Stimulated activated CD8-positive, alpha-beta memory T cell treated with anti-CD3 and anti-CD28 coated beads, Interleukin-12 subunit alpha, Interleukin-12 subunit beta, amount 100 ng/mL, for 4 hours (primary cell): ENCODE measurements around the gene RPL36.
A peak's percentile ranks its signal among the peaks of the same experiment; 100 is the strongest.
"Not testable (repeated sequence)": the region's sequence is repeated elsewhere in the genome, so short reads cannot be mapped to it uniquely, and the experiment has no call there.

Experiments used
- DNase-seq: peaks from one replicate; pipeline ENCODE4 v3.0.0-alpha.2; 2020; ENCODE audit warnings: low read depth

RPL36 gene

DNA sequence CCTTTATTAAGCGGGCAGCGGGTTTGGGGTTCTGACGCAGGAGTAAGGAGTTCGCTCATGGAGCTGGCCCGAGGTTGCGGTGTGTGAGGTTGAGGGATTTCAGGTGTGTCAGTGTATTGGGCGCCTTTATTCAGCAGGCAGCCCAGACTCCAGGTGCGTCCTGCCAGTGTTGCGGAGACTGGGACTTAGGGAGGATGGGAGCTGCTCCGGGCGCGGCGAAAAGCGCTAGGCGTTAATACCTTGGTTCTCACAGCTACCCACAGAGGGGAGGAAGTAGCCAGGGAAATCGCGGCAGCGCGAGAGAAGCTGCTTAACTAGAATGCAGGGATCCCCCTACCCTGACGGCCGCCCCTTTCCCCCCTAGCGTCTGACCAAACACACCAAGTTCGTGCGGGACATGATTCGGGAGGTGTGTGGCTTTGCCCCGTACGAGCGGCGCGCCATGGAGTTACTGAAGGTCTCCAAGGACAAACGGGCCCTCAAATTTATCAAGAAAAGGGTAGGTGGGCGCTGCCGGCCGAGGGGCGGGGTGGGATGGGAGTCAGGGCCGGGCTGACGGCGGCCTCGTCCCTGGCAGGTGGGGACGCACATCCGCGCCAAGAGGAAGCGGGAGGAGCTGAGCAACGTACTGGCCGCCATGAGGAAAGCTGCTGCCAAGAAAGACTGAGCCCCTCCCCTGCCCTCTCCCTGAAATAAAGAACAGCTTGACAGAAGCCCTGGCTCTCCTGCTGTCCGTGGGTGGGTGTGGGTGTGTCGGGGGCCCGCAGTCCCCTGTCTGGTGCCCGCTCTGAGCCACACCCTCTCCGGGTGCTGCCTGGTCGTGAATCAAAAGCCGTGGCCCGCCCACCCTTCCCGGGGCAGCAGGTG, 1.1 kb downstream of the RPL36 start:
- peak; percentile 57 for DNase-seq

DNA sequence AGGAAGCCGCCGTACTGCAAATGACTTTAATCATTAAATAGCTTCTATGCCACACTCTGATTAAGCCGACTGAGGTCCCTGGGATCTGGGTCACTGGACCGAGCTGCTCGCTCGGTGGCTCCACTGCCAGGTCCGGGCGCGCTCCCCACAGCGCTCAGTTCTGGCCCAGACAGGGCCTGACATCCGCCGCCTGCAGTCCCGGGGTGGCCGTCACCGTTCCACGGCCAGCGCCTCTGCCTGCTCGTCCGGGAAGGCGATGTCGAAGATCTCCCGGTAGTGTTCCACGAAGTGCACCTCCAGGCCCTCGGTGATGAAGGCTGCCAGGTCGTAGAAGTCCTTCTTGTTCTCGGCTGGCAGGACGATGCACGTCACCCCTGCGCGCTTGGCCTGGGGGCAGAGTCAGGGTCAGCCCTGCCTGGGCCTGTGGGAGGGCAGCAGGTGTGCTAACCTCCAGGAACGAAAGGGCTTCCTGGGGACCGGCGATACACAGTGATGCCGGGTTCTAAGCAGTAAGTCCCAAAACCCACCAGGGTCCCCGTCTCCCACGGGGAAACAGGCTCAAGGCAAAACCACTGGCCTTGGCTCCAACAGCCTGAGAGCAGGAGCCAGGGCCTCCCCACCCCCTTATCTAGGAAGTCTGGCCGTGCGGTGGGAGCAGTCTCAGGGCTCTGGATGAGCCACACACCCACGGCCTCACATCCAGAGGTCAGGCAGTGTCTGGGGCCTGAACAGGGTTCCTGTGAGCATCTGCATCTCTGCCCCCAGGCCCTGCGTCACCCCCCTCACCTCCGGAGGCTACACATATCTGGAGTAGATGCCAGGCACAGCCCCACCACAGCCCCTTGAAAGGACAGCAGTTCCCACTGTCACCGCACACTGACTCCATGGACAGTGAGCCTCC, 2.0 kb downstream of the RPL36 start:
- no peak for DNase-seq

DNA sequence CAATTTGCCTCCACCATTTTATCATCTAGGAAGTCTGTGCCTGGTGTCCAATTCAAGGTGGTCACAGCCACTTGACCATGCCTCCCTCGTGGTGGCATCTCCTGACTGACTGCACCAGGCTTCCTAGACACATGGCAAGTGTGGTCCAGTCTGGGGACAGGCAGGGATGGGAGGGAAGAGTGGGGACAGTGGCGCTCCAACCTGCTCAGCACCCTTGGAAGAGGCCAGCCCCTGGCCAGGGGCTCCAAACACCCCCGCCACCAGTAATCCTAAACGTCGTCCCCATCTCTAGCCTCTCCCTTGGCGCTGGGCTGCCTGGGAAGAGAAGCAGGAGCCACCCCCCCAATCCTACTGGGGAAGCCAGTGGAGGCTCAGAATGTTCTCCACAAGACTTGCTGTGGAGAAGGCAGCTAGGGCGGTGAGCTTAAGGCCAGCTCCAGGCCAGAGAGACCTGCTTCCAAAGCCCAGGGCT, 2.7 kb downstream of the RPL36 start:
- DNase-seq = no peak

DNA sequence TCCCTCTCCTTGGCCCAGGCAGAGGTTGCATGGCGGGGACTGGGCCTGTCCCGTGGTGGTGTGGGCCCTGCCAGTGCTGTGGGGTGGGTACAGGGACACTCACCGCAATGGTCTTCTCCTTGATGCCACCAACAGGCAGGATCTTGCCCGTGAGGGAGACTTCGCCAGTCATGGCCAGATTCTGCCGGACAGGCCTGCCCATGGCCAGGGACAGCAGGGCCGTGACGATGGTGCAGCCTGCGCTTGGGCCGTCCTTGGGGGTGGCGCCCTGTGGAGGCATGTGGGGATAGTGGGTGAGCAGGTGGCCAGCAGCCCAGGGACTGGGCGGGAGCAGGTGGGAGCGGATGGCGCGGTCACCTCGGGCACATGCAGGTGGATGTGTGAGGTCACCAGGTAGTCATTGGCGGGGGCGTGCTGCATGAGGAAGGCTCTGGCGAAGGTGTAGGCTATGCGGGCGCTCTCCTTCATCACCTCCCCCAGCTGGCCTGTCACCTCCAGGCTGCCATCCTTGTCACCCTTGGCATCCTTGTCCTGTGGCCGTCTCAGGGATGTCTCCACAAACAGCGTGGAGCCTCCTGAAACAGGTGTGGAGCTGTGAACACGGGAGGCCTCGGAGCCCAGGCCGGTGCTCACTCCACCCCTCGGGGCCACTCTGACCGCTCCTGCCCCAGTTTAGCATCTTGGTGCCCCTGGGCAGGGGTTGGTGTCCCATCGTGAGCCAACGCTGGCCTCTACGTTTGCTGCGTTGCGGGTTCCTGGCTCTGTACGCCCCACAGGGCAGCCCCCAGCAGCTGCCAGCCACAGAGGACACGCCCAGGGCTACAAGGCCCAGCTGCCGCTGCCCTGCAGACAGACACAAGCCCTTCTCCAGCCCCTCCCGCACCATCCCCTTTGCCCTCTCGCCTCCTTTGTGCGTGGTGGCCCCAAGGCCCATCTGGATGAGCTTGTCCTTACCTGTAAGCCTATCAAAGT, 3.4 kb downstream of the RPL36 start:
- no peak for DNase-seq

DNA sequence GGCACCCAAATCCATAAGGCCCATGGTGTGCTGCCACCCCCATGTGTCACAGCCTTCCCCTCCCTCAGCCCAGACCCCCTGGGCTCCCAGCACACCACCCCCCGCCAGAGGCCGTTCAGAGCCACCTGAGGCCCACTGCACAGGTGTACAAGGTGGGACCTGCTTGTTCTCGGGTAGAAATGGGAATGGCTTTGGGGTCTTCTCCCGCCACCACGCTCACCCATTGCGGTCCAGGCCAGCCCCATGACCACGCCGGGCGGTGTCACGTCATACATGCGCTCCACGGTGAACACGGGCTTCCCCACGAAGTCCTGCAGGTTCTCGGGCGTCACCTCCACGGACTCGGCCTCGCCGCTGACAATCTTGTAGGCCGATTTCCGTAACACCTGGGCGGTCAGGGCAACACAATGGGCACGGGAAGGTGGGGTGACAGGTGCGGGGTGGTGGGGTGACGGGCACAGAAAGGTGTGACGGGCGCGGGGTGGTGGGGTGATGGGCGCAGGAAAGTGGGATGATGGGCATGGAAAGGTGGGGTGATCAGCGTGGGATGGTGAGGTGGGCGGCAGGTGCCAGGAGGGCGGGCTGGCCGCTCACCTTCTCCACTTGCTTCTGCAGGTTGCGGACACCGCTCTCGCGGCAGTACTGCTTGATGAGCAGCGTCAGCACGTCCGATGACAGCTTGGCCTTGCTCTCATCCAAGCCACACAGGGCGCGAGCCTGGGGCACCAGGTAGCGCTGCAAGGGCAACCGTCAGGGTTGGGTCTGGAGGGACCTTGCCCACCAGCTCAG, 4.3 kb downstream of the RPL36 start:
- DNase-seq = no peak

DNA sequence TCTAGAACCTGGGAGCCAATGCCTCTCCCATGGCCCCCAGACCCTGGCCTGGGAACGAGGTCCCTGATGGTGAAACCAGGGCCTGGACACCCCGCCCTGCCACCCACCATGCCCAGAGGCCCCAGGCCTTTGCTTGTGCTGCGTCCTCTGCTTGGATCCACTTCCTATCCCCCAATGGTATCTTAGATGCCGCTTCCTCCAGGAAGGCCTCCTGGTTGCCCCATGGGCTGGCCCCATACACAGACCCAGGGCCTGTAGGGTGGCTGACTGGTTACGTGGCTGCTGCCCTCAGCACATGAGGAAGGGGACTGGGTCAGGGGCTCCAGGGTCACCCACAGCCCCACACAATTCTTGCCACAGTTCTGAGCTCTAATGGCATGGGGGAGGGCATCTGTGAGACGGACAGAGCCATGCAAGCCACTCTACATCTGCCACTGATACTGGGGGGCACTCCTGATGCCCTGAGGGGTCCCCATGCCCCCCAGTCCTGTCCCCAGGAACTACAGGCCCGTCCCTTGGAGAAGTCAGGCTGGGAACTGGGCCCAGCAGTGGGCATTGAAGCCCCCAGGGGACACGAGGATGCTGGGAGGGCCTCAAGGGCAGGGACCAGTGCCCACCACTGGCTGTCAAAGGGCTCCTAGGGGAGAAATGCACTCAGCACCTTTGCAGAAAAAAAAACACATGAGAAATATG, 5.0 kb downstream of the RPL36 start:
- DNase-seq = no peak

DNA sequence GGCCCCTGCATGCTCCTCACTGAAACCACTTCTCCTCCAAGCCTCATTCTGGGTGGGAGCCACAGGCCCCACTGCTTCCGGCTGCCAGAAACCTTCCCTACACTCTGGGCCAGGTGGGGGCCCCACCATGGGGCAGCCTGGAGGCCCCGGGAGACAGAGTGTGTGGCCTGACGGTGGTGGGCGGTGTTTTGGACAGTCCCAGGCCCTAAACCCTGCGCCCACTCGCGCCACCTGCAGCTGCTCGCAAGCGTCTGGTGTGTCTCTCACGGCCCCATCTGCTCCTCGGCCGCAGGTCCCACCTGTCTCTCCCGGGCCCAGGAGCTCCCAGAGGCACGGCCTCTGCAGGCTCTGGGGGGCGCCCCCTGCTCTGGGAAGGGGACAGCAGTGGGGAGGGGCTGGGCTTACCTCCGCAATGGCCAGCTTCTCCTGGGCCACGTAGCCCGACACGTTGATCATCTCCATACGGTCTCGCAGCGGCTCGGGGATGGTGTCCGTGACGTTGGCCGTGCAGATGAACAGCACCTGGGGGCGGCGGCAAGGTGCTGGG, 5.6 kb downstream of the RPL36 start:
- no peak for DNase-seq

DNA sequence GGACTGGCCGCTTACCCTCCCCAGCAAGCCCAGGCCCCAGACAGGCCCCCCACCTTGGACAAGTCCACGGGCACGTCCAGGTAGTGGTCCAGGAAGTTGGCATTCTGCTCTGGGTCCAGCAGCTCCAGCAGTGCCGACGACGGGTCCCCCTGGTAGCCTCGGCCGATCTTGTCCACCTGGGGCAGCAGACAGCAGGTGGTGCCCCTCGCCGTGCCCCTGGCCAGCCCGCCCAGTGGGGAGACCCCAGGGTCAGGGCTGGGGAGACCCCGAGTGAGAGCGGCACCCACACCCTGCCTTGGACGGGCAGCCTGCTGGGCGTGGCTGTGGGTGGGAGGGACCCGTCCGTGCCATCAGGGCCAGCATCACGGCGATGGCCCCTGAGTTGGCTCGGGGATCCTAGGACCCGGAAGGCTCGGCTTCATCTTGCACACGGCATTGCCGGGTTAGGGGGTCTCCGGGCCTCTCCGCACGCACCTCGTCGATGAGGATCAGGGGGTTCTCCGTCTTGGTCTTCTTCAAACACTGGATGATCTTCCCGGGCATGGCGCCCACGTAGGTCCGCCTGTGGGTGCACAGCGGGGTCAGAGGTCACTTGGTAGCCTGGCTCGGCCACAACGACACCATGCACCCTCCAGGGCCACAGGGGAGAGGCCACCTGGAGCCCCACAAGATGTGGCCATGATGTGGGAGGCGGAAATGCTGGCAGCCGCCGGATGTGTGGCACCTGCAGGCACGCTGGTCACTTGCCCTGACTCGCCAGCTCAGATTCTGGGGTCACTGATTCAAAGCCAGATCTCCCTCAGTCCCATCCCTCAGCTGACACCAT, 6.3 kb downstream of the RPL36 start:
- DNase-seq = no peak

DNA sequence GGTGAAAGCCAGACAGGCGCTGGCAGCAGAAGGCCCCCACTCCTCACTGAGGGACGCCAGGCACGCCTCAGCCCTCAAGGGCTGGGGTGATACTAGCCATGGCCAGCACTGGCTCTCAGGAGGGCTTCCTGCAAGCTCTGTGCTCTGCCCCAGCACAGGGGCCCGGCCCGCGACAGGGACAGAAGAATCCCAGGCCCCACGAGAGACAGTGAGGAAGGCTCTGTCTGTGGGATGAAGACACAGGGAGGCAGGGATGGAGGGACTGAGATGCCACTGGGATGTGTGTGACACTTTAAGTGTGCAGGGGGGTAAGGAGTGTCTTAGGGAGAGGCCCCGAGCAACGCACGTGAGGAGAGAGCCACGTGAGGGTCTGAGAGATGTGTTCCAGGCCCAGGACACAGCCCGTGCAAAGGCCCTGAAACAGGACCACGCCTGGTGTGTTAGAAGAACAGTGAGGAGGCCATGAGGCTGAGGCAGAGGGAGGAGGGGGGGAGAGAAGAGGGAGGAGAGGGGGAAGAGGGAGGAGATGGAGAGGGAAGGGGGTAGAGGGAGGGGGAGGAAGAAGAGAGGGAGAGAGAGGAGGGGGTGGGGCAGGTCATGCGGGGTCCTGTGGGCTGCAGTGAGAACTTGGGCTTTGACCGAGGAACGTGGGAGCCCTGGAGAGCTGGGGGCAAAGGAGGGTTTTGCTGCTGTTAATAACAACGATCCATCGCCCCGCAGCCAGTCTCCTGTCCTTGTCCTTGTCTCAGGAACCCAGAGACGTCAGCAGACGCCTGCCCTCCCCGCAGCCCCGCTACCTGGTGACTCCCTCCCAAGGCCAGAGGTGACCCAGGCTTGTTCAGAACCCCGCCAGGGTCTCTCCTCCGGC, 7.2 kb downstream of the RPL36 start:
- no peak for DNase-seq

DNA sequence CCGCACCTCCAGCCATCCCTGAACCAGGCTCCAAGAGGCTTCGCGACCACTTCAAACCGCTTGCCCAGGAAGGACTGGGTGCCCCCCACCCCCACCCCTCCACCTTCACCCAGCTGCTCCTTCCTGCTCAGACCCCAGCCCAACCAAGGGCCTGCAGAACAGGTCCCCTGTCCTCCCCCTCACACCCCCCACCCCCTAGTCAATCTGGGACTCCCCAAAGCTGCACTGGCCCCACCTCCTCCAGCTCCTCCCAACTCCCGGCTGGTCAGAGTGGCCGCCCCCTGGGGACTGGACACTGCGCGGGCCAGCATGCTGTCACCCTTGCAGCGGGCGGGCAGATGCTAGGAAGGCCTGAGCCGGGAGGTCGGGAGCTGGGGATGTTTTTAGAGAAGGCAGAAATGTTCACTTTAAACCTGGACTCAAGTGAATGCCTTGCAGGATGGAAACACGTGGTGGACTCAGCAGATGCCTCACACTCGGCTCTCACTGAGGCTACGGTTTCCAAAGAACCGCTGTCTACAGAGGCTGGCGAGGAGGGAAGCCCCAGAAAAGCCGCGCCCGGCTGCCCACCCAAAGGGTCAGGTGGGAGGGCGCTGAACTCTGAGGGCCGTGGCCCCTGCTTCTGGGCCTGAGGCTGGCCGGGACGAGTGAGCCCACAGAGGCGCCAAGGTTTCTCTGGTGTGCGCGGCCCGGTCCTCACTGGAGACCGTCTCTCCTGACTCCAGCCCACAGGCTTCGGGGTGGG, 8.0 kb downstream of the RPL36 start:
- DNase-seq = no peak

DNA sequence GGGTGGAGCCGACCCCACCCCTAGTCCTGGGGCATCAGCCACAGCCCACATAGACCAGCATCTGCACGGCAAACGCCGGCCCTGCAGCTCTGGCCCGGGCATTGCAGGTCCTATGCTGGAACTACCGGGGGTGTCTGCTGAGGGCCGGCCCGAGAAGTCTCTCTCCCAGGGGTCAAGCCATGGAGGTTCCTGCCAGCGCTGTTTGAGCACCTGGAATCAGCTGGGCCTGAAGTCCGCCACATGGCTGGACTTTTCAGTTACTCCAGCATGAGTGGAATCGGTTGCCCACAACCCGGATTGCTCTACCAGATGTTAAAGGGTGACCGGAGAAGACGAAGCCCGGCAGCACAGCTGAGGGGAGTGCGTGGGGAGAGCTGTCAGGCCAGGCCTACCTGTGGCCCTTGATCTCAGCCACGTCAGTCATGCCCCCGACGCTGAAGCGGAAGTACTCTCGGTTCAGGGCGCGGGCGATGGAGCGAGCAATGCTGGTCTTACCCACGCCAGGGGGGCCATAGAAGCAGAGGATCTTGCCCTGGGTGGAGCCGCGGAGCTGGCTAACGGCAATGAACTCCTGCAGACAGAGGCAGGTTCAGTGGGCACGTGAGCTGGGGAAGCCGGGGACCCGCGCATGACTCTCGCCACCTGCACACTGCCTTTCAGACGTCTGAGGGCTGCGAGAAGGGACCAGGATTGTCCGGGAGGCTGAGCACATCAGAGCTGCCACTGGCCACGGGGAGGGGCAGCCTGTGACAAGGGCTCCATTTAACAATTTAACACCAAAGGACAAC, 8.7 kb downstream of the RPL36 start:
- no peak for DNase-seq

DNA sequence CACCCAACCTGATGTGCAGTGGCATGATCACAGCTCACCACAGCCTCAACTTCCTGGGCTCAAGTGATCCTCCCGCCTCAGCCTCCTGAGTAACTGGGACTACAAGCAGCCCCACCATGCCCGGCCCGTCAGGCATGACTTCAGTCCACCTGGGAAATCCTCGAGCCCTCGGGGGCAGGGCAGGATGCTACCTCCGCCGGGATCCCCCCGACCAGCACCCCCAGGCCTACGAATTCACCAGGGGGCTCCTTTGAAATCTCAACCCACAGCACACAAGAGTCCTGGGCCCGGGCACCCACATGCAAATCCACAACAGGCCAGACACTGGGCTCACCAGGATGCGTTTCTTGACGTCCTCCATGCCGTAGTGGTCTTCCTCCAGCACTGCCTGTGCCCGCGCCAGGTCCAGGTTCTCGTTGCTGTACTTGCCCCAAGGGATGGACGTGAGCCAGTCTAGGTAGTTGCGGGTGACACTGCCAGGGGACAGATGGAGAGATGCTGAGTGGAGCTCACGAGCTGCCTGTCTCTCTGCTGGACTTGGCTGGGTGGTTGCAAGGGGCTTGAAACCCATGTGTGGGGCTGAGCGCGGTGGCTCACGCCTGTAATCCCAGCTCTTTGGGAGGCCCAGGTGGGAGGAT, 10.5 kb downstream of the RPL36 start:
- DNase-seq = no peak

DNA sequence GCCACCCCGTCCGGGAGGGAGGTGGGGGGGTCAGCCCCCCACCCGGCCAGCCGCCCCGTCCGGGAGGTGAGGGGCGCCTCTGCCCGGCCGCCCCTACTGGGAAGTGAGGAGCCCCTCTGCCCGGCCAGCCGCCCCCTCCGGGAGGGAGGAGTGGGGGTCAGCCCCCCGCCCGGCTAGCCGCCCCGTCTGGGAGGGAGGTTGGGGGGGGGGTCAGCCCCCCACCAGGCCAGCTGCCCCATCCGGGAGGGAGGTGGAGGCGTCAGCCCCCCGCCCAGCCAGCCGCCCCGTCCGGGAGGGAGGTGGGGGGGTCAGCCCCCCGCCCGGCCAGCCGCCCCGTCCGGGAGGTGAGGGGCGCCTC, 11.9 kb downstream of the RPL36 start:
- not testable (repeated sequence) for DNase-seq

DNA sequence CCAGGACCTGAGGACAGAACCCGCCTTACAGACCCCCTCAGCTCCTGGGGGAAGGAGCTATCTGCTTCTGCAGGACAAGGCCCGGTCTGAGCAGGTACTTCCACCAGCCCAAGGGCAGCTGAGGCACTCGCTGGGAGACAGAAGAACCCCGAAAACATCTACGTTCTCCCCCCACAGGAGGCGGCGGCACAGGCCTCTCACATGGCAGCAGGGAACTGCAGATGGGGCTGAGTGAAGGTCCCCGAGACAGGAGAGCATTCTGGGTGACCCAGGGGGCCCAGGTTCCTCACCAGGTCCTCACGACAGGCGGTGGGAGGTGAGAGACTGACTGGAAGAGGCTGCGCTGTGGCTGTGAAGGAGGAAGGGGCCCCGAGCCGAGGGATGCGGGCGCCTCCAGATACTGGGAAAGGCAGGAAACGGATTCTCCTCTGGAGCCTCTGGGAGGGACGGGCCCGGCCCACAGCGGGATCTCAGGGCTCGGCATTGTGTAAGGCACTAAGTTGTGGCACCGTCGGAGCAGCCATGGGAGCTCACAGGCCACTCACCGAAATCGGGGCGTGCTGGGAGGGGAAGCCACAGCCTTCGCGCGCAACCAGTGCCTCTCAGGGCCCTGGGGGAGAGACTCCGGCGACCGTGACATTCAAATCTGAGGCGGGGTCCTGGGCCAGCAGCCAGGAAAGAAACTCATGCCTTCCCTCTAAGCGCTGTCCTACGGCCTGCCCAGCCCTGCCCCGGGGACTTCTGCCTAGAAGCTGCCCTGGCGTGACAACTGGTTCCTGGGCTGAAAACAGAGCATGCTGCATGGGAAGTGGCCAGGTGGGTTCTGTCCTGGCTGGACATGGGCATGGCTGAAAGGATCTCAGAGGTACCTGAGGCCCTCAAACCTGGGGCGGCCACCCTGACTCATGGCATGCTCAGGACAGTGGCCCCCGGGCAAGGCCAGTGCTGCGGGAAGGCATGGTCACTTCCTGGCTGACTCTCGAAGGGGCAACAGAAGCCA, 14.0 kb downstream of the RPL36 start:
- DNase-seq = no peak

DNA sequence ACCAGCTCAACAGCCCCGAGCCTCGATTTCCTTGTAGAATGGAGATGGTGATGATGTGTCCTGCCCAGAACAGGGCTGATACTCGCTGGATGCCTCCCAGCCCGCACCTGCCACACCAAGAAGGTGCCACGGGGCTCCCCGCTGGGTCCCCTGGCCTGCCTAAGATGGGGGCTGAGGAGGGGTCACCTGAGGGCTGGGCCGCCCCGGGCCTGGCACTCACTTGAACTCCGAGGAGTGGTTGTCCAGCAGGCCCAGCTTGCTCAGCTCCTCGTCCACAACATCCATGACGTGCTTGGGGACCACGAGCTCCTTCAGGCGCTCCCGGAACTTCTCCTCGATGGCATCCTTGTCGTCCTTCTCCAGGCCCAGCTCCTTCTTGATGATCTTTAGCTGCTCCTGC, 15.5 kb downstream of the RPL36 start:
- no peak for DNase-seq
